ENCODE data around the gene PCDHGC4. TPM values are rescaled to one million over a fixed set of nuclear protein-coding genes. Genes with fewer than 3 reads are reported as not detected.

PCDHGC4 gene
- total RNA-seq, 1 donor from 2014 or later, result 5.0 TPM

DNA sequence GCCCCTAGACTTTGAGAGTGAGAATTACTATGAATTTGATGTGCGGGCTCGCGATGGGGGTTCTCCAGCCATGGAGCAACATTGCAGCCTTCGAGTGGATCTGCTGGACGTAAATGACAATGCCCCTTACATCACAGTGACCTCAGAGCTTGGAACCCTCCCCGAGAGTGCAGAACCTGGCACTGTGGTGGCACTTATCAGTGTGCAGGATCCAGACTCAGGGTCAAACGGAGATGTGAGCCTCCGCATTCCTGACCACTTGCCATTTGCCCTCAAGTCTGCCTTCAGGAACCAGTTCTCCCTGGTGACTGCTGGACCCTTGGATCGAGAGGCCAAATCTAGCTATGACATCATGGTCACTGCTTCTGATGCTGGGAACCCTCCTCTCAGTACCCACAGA is 1.3 kb downstream of the PCDHGC4 start:
- peaks cover 28% of the 10 kb centered on the region for H3F3A ChIP-seq (ENCODE audit: low read depth)
- H3K27me3 ChIP-seq, result peaks cover 56% of the 10 kb centered on the region
- H3K27ac Mint-ChIP-seq, result no peak overlapping the region
- no peaks in the 10 kb centered on the region for H3K36me3 ChIP-seq
- H3K4me1 ChIP-seq, result peaks cover 21% of the 10 kb centered on the region
- H3K9ac ChIP-seq, result no peak overlapping the region
- peaks cover 61% of the 10 kb centered on the region for H4K20me1 ChIP-seq (ENCODE audit: low read depth)
- peaks cover 4% of the 10 kb centered on the region for H3K27me3 Mint-ChIP-seq (ENCODE audit: insufficient read depth, low read depth)
- peaks cover 76% of the 10 kb centered on the region for H3K36me3 Mint-ChIP-seq
- peaks cover 40% of the 10 kb centered on the region for H3K79me2 ChIP-seq (ENCODE audit: low read depth)
- H3K27ac ChIP-seq, result no peak overlapping the region
- peak overlapping the region; percentile 100 for H3K4me2 ChIP-seq
- no peak for DNase-seq (ENCODE audit: low spot score)
- TF ChIP-seq, protein P1, sequence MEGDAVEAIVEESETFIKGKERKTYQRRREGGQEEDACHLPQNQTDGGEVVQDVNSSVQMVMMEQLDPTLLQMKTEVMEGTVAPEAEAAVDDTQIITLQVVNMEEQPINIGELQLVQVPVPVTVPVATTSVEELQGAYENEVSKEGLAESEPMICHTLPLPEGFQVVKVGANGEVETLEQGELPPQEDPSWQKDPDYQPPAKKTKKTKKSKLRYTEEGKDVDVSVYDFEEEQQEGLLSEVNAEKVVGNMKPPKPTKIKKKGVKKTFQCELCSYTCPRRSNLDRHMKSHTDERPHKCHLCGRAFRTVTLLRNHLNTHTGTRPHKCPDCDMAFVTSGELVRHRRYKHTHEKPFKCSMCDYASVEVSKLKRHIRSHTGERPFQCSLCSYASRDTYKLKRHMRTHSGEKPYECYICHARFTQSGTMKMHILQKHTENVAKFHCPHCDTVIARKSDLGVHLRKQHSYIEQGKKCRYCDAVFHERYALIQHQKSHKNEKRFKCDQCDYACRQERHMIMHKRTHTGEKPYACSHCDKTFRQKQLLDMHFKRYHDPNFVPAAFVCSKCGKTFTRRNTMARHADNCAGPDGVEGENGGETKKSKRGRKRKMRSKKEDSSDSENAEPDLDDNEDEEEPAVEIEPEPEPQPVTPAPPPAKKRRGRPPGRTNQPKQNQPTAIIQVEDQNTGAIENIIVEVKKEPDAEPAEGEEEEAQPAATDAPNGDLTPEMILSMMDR (IDR thresholded peaks at IDR 0.05), result no peak
- TF ChIP-seq EZH2phosphoT487 (IDR thresholded peaks at IDR 0.05) (no peak), EZH2 (IDR thresholded peaks at IDR 0.05) (no peak)
- peak overlapping the region; percentile 80 for H3K4me3 ChIP-seq
- peak overlapping the region; percentile 33 for H3K4me3 Mint-ChIP-seq
- peaks cover 79% of the 10 kb centered on the region for H3K9me3 Mint-ChIP-seq
- peaks cover 31% of the 10 kb centered on the region for H3K4me1 Mint-ChIP-seq
- H3K9me3 ChIP-seq (ENCODE audit: low read depth), result no peaks in the 10 kb centered on the region
- H2AFZ ChIP-seq (replicated peaks), result no peak overlapping the region

DNA sequence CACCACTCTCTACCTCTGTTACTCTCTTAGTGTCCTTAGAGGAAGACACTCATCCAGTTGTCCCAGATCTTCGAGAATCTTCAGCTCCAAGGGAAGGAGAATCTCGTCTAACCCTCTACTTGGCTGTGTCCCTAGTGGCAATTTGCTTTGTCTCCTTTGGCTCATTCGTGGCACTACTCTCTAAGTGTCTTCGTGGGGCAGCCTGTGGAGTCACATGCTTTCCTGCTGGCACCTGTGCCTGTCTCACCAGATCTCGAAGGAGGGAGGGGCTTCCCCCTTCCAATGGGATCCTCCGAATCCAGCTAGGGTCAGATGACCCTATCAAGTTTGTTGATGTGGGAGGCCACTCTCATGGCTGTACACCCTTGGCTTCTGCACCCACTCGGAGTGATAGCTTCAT is 2.3 kb downstream of the PCDHGC4 start:
- peak overlapping the region; percentile 8 for H3K4me3 Mint-ChIP-seq

DNA sequence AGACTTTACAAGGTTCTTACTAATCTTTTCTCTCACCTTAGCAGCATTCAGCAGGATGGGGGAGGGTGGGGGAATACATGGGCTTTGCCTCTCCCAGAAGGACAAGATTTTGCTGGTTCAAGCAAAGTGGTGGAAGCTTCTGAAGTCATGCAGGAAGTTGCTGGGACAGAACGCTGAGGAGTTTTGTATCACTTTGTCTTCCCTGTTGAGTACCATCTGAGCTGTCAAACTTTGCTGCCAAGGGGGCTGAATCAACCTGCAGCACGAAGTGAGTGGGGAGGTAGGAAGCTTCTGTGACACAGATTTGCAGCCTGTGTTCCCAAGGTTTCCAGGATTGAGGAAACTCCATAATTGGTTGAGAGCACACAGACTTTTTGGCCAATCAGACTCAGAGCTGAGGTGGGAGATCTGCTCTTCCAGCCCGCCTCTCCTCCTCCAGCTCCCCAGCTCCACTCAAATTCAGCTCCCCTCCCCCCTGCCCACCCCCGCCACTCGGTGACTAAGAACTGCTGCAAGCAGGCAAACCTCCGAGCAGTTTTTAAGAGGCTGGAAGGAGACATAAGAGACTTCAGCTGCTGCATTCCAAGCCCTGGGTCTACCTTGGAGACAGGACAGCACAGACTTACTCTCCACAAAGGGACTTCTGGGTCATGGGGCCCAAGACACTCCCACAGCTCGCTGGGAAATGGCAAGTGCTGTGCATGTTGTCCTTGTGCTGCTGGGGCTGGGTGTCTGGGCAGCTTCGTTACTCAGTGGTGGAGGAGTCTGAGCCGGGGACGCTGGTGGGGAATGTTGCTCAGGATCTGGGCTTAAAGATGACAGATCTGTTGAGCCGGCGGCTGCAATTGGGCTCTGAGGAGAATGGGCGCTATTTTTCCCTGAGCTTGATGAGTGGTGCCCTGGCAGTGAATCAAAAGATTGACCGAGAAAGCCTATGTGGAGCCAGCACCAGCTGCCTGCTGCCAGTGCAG is 4.0 kb downstream of the PCDHGC4 start, which contains the start of gene PCDHGC5:
Gene PCDHGC5, plus strand, starts transcription at position 491 of the 971 bp plus-strand sequence. Its CDS starts 160 bp downstream, at position 651.
- no peak within 1 kb of the TSS for H3K27ac ChIP-seq
- peak within 1 kb of the TSS; percentile 12 for H3K27ac Mint-ChIP-seq
- H3K27me3 Mint-ChIP-seq (ENCODE audit: insufficient read depth, low read depth), result peaks cover 7% of the 10 kb centered on the region

More for the DNA sequence above, 2.3 kb downstream of the PCDHGC4 start:
- DNase-seq (ENCODE audit: low spot score), result no peak
- H4K20me1 ChIP-seq (ENCODE audit: low read depth), result peaks cover 72% of the 10 kb centered on the region
- H3K4me2 ChIP-seq, result no peak overlapping the region
- no peaks in the 10 kb centered on the region for H3K36me3 ChIP-seq
- no peaks in the 10 kb centered on the region for H3K9me3 ChIP-seq (ENCODE audit: low read depth)
- H3K27me3 Mint-ChIP-seq (ENCODE audit: insufficient read depth, low read depth), result peaks cover 6% of the 10 kb centered on the region
- peaks cover 28% of the 10 kb centered on the region for H3F3A ChIP-seq (ENCODE audit: low read depth)
- no peak overlapping the region for H3K4me3 ChIP-seq
- H3K79me2 ChIP-seq (ENCODE audit: low read depth), result peaks cover 40% of the 10 kb centered on the region
- no peak overlapping the region for H3K27ac ChIP-seq
- peaks cover 30% of the 10 kb centered on the region for H3K4me1 Mint-ChIP-seq
- H3K9me3 Mint-ChIP-seq, result peaks cover 77% of the 10 kb centered on the region
- TF ChIP-seq EZH2phosphoT487 (IDR thresholded peaks at IDR 0.05), result no peak
- H3K36me3 Mint-ChIP-seq, result peaks cover 77% of the 10 kb centered on the region
- no peak overlapping the region for H3K27ac Mint-ChIP-seq
- H3K27me3 ChIP-seq, result peaks cover 67% of the 10 kb centered on the region
- no peak overlapping the region for H2AFZ ChIP-seq (replicated peaks)
- no peak overlapping the region for H3K9ac ChIP-seq
- peaks cover 21% of the 10 kb centered on the region for H3K4me1 ChIP-seq

More for the DNA sequence above, 4.0 kb downstream of the PCDHGC4 start, which contains the start of gene PCDHGC5:
- peaks cover 84% of the 10 kb centered on the region for H3K27me3 ChIP-seq
- H3K4me1 Mint-ChIP-seq, result peaks cover 25% of the 10 kb centered on the region
- peaks cover 69% of the 10 kb centered on the region for H3K9me3 Mint-ChIP-seq
- no peak within 1 kb of the TSS for H3K4me2 ChIP-seq
- peaks cover 69% of the 10 kb centered on the region for H4K20me1 ChIP-seq (ENCODE audit: low read depth)
- H3K4me3 Mint-ChIP-seq, result peak within 1 kb of the TSS; percentile 52
- H3F3A ChIP-seq (ENCODE audit: low read depth), result peaks cover 20% of the 10 kb centered on the region
- H3K36me3 ChIP-seq, result no peaks in the 10 kb centered on the region
- no peaks in the 10 kb centered on the region for H3K9me3 ChIP-seq (ENCODE audit: low read depth)
- H3K9ac ChIP-seq, result no peak within 1 kb of the TSS
- H3K4me3 ChIP-seq, result no peak within 1 kb of the TSS
- H3K36me3 Mint-ChIP-seq, result peaks cover 72% of the 10 kb centered on the region
- peaks cover 20% of the 10 kb centered on the region for H3K4me1 ChIP-seq
- no peak within 1 kb of the TSS for H2AFZ ChIP-seq (replicated peaks)
- DNase-seq (ENCODE audit: low spot score), result no peak
- peaks cover 29% of the 10 kb centered on the region for H3K79me2 ChIP-seq (ENCODE audit: low read depth)
- no peak for TF ChIP-seq EZH2 (IDR thresholded peaks at IDR 0.05)
- TF ChIP-seq, protein P1 (IDR thresholded peaks at IDR 0.05), result no peak
- no peak for TF ChIP-seq EZH2phosphoT487 (IDR thresholded peaks at IDR 0.05)
